Fibroblast of lung (primary cell): ENCODE data around the gene STXBP6.

Experiments used
- CTCF ChIP-seq, 2 donors: IDR thresholded peaks in 1 of 2; conservative IDR thresholded peaks in 1 of 2; 1 replicate in 1 of 2; 2 replicates in 1 of 2; pipeline ENCODE4 v1.5.1; 2011 to 2012; ENCODE audit warnings: low read length in 2 of 2, control low read depth in 1 of 2, inconsistent platforms in 1 of 2, low read depth in 1 of 2, mild to moderate bottlenecking in 1 of 2
- EZH2 ChIP-seq: IDR thresholded peaks from 2 replicates; pipeline ENCODE4 v1.5.1; 2012; ENCODE audit warnings: low read length, control low read depth, mild to moderate bottlenecking; ENCODE audit errors: missing control alignments

- TF ChIP-seq CTCF (conservative IDR thresholded peaks at IDR 0.05 in 1 of 2, IDR thresholded peaks at IDR 0.05 in 1 of 2; ENCODE audit: low read depth in 1 of 2, low read length in 2 of 2) (no peak), EZH2 (no peak)
These were observed 164.5 kb downstream of the STXBP6 start for GRCh38 chr14:24885410-24885913.
